Caco-2 (cell line): ENCODE measurements around the gene CBFB. TPM values are rescaled to one million over a fixed set of nuclear protein-coding genes. Genes with fewer than 3 reads are reported as not detected.
A peak's percentile ranks its signal among the peaks of the same experiment; 100 is the strongest.

Experiments used
- BruUV-seq: library from RNA; stranded (reverse); fragments of 400-500 nt; replicated peaks from 2 replicates; lab custom pipeline; 2021; lab: Mats Ljungman, UMichigan
- CTCF ChIA-PET: fragments of 300-600 bp; sonication (Branson Sonifier 250); formaldehyde crosslinking; loops from one replicate; lab custom pipeline; 2022; ENCODE audit warnings: antibody characterized with exemption; lab: Charles Lee
- POLR2A ChIA-PET: fragments of 300-600 bp; sonication (Branson Sonifier 250); formaldehyde crosslinking; loops from one replicate; lab custom pipeline; 2022; ENCODE audit warnings: antibody characterized with exemption; lab: Charles Lee
- DNase-seq, 2 experiments: peaks; one replicate each; pipeline versions ENCODE4 v3.0.0 to v3.0.0-alpha.2; 2020 to 2022
- H3K27me3 ChIP-seq: replicated peaks from 2 replicates; pipeline ENCODE4 v1.6.0; 2011; ENCODE audit warnings: low read length; ENCODE audit not compliant: control insufficient read depth, insufficient read depth
- H3K36me3 ChIP-seq: 2 replicates; pipeline ENCODE4 v1.5.1; 2011; ENCODE audit warnings: low read length; ENCODE audit not compliant: control insufficient read depth, insufficient read depth
- H3K4me1 ChIP-seq: fragments of 250-450 bp; sonication (Bioruptor Pico); 2 replicates; pipeline ENCODE4 v1.5.1; 2020; ENCODE audit warnings: mild to moderate bottlenecking
- H3K4me3 ChIP-seq: 2 replicates; pipeline ENCODE4 v1.5.1; 2011; ENCODE audit warnings: low read depth, mild to moderate bottlenecking, control low read depth, low read length
- H3K9me3 ChIP-seq: fragments of 250-450 bp; sonication (Bioruptor Pico); 2 replicates; pipeline ENCODE4 v1.5.1; 2020; ENCODE audit warnings: mild to moderate bottlenecking, moderate library complexity
- H3K27ac Mint-ChIP-seq: one replicate; pipeline ENCODE4 v1.8.0; 2022; ENCODE audit warnings: mixed read lengths; ENCODE audit not compliant: unreplicated experiment
- H3K27me3 Mint-ChIP-seq: one replicate; pipeline ENCODE4 v1.8.0; 2022; ENCODE audit warnings: mixed read lengths; ENCODE audit not compliant: insufficient read depth, unreplicated experiment
- H3K36me3 Mint-ChIP-seq: one replicate; pipeline ENCODE4 v1.8.0; 2022; ENCODE audit warnings: mild to moderate bottlenecking, mixed read lengths; ENCODE audit not compliant: insufficient read depth, unreplicated experiment
- H3K4me1 Mint-ChIP-seq: one replicate; pipeline ENCODE4 v1.8.0; 2022; ENCODE audit warnings: low read depth, mixed read lengths; ENCODE audit not compliant: unreplicated experiment
- H3K4me3 Mint-ChIP-seq: one replicate; pipeline ENCODE4 v1.8.0; 2022; ENCODE audit warnings: mild to moderate bottlenecking, moderate library complexity, mixed read lengths; ENCODE audit not compliant: unreplicated experiment
- H3K9me3 Mint-ChIP-seq: one replicate; pipeline ENCODE4 v1.8.0; 2022; ENCODE audit warnings: mixed read lengths; ENCODE audit not compliant: unreplicated experiment
- intact Hi-C: fragments of 100-400 bp; cut with micrococcal nuclease; formaldehyde crosslinking; loops from one replicate; pipeline ENCODE4 v1.10.0; 2022; ENCODE audit not compliant: unreplicated experiment
- total RNA-seq: library from RNA; stranded (reverse); gene quantifications from 2 replicates; pipeline ENCODE4 v1.2.3, GENCODE V29; 2022
- TF ChIP-seq, protein P1 (sequence below), 2 experiments: fragments of 200-600 bp in 1 of 2; IDR thresholded peaks; 1 replicate in 1 of 2; 2 replicates in 1 of 2; pipeline versions ENCODE4 v1.5.1 to v1.8.0; 2011 to 2022; ENCODE audit warnings: antibody characterized with exemption in 1 of 2, control low read depth in 1 of 2, inconsistent platforms in 1 of 2, low read depth in 1 of 2, low read length in 1 of 2, mild to moderate bottlenecking in 1 of 2, moderate library complexity in 1 of 2; ENCODE audit not compliant: insufficient read depth in 1 of 2, severe bottlenecking in 1 of 2, unreplicated experiment in 1 of 2

The CBFB gene
- total RNA-seq, 1 experiment from 2014 or later: 102 TPM

DNA sequence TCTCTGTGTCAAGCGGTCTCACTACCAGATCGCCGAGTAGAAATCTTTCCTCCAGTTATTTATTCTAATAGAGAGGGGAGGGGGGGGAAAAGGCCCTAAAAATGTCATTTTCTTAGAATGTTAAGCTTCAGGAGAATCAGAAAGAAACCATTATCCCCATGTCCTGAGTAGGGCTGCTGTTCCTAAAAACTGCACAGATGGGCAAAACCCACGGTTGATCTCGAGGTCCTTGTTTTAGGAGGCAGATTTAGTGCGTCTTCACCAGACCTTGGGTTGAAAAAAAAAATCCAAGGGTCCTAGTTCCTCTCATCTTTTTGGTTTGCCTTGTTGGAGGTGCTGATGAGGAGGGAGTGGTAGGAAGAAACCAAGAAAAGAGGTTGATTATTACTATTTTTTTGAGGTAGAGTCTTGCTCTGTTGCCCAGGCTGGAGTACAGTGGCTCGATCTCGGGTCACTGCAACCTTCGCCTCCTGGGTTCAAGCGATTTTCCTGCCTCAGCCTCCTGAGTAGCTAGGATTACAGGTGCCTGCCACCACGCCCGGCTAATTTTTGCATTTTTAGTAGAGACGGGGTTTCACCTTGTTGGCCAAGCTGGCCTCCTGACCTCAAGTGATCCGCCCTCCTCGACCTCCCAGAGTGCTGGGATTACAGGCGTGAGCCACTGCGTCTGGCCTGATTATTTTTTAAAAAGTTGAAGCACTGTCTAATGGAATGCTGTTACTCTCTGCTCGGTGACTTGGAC is 1.4 kb downstream of the CBFB start:
- DNase-seq: no peak
- peaks cover 36% of the 10 kb centered on the region for H3K36me3 Mint-ChIP-seq
- no peaks in the 10 kb centered on the region for H3K27me3 Mint-ChIP-seq
- ChIA-PET CTCF (interaction anchor here (2.0 kb wide), 2 partner anchors 12 to 125 kb away, joined by 5 to 10 read pairs; no protein-coding TSS in a partner anchor), POLR2A (interaction anchor here (3.0 kb wide), 1 partner anchor 12 kb away, joined by 30 read pairs; no protein-coding TSS in a partner anchor)
- H3K4me1 Mint-ChIP-seq: peaks cover 18% of the 10 kb centered on the region
- H3K9me3 Mint-ChIP-seq: no peaks in the 10 kb centered on the region
- H3K4me3 Mint-ChIP-seq: peak overlapping the region; percentile 80
- Histone ChIP-seq H3K4me3 (peak overlapping the region; percentile 91), H3K27me3 (no peaks in the 10 kb centered on the region), H3K36me3 (no peaks in the 10 kb centered on the region), H3K4me1 (peaks cover 13% of the 10 kb centered on the region), H3K9me3 (no peaks in the 10 kb centered on the region)
- TF ChIP-seq, protein P1, sequence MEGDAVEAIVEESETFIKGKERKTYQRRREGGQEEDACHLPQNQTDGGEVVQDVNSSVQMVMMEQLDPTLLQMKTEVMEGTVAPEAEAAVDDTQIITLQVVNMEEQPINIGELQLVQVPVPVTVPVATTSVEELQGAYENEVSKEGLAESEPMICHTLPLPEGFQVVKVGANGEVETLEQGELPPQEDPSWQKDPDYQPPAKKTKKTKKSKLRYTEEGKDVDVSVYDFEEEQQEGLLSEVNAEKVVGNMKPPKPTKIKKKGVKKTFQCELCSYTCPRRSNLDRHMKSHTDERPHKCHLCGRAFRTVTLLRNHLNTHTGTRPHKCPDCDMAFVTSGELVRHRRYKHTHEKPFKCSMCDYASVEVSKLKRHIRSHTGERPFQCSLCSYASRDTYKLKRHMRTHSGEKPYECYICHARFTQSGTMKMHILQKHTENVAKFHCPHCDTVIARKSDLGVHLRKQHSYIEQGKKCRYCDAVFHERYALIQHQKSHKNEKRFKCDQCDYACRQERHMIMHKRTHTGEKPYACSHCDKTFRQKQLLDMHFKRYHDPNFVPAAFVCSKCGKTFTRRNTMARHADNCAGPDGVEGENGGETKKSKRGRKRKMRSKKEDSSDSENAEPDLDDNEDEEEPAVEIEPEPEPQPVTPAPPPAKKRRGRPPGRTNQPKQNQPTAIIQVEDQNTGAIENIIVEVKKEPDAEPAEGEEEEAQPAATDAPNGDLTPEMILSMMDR (IDR thresholded peaks at IDR 0.05; ENCODE audit: insufficient read depth in 1 of 2, low read depth in 1 of 2, low read length in 1 of 2, severe bottlenecking in 1 of 2, unreplicated experiment in 1 of 2): no peak
- BruUV-seq: TSS peak; percentile 17
- H3K27ac Mint-ChIP-seq: peak overlapping the region; percentile 90
- intact Hi-C loops: no loop called here

DNA sequence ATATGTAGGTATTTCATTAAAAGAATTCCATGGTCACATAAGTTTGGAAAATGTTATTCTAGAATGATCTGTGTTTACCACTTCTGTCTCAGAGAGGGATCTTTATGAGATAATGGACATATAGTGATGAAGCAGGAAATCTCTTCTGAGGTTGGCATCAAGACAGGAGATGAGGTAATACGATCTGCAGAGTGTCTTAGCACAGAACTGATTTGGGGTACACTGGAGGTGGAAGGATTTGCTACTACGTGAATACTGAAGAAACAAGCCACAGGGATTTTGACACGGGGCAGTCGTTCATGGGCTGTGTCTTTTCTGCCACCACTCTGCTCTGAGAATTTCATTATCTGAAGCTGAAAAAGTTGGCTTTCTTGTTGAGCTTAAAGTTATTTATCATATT is 5.5 kb downstream of the CBFB start:
- BruUV-seq: no TSS peak
- H3K9me3 ChIP-seq: no peaks in the 10 kb centered on the region
- H3K36me3 ChIP-seq: peaks cover 1% of the 10 kb centered on the region; the same call in 1 of the 2 replicates
- Mint-ChIP-seq H3K36me3 (peaks cover 51% of the 10 kb centered on the region), H3K4me1 (peaks cover 14% of the 10 kb centered on the region), H3K27ac (no peak overlapping the region), H3K27me3 (no peaks in the 10 kb centered on the region), H3K9me3 (no peaks in the 10 kb centered on the region), H3K4me3 (no peak overlapping the region)
- ChIA-PET CTCF (no interaction called here), POLR2A (interaction anchor here (0.7 kb wide), 1 partner anchor 151 kb away, joined by 5 read pairs; no protein-coding TSS in a partner anchor)
- peaks cover 11% of the 10 kb centered on the region for H3K4me1 ChIP-seq
- no peaks in the 10 kb centered on the region for H3K27me3 ChIP-seq
- no peak overlapping the region for H3K4me3 ChIP-seq
- DNase-seq: no peak
- TF ChIP-seq, protein P1 (IDR thresholded peaks at IDR 0.05; ENCODE audit: insufficient read depth in 1 of 2, low read depth in 1 of 2, low read length in 1 of 2, severe bottlenecking in 1 of 2, unreplicated experiment in 1 of 2): no peak
- intact Hi-C loops: no loop called here

DNA sequence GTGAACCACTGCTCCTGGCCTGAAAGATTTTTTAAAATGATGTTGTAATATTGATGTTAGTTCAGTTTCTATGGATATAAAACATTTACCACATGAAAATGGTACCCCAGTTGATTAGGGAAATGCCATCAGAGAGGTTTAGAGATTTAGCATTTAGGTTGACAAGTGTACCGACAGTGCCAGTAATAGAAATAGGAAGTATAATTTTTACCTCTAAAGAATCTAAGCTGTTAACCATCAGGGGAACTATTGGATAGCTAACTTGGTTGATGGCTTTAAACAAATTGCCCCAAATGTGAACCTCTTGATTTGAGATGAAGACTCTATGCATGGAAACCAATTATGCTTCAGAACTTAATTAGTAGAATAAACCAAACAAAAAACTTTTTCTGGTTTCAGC is 6.4 kb downstream of the CBFB start:
- H3K27me3 Mint-ChIP-seq: no peaks in the 10 kb centered on the region
- intact Hi-C loops: no loop called here
- POLR2A ChIA-PET: no interaction called here
- peaks cover 1% of the 10 kb centered on the region; the same call in 1 of the 2 replicates for H3K36me3 ChIP-seq
- H3K9me3 ChIP-seq: no peaks in the 10 kb centered on the region
- H3K9me3 Mint-ChIP-seq: no peaks in the 10 kb centered on the region
- CTCF ChIA-PET: no interaction called here
- peaks cover 10% of the 10 kb centered on the region for H3K4me1 Mint-ChIP-seq
- TF ChIP-seq, protein P1 (IDR thresholded peaks at IDR 0.05; ENCODE audit: insufficient read depth in 1 of 2, low read depth in 1 of 2, low read length in 1 of 2, severe bottlenecking in 1 of 2, unreplicated experiment in 1 of 2): no peak
- no peak overlapping the region for H3K4me3 ChIP-seq
- H3K27me3 ChIP-seq: no peaks in the 10 kb centered on the region
- BruUV-seq: no TSS peak
- H3K4me3 Mint-ChIP-seq: no peak overlapping the region
- H3K27ac Mint-ChIP-seq: no peak overlapping the region
- peaks cover 51% of the 10 kb centered on the region for H3K36me3 Mint-ChIP-seq
- H3K4me1 ChIP-seq: peaks cover 11% of the 10 kb centered on the region
- DNase-seq: no peak
